Myometrial cell (primary cell): ENCODE data around the gene SLC25A23. TPM values are rescaled to one million over a fixed set of nuclear protein-coding genes. Genes with fewer than 3 reads are reported as not detected.

Experiments
- total RNA-seq: library from RNA; depleted of rRNA; stranded (reverse); fragments of >200 nt; gene quantifications from 2 replicates; pipeline ENCODE4 v1.2.3, GENCODE V29; 2015

The SLC25A23 gene
- total RNA-seq: 13.1 and 14.1 TPM in 2 replicates

DNA sequence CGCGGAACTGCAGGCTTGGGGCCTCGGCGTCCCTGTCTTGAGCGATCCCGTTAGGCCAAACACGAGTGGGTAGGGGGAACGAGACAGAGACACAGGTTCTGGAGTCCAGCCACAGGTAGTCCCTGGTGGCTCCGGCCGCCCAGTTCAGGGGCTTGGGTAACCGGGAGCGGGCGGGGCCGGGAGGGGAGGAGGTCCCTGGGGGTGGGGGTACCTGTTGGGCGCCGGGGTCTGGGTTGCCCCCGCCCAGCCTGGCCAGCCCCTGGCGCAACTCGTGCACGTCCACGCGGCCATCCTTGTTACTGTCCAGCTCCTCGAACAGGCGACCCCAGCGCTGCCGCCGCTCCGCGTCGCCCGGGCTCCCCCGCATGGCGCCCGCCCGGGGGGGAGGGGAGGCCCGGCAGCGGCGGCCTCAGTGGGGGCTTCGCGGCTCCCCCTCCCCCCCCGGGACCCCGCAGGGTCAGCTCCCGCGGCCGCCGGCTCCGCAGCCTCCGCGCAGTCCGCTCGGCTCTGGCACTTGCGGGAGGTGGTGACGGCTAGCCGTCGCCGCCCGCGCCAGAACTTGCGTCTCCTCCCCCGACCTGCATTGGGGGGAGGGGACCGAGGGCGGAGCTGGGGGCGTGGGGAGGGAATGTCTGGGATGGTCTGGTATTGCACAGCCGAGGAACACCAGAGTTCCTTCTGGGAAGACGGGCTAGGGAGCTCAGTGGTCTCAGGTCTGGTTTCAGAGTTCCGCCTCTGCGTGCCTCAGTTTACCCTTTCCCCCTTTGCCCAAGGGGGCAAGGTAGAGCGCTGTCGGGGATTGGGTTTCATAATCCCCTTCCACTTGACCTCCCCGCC, at the start of gene SLC25A23:
TSS of gene SLC25A23 (minus strand) at position 531 of the 837 bp plus-strand sequence. CDS start at position 367, 164 bp downstream.

DNA sequence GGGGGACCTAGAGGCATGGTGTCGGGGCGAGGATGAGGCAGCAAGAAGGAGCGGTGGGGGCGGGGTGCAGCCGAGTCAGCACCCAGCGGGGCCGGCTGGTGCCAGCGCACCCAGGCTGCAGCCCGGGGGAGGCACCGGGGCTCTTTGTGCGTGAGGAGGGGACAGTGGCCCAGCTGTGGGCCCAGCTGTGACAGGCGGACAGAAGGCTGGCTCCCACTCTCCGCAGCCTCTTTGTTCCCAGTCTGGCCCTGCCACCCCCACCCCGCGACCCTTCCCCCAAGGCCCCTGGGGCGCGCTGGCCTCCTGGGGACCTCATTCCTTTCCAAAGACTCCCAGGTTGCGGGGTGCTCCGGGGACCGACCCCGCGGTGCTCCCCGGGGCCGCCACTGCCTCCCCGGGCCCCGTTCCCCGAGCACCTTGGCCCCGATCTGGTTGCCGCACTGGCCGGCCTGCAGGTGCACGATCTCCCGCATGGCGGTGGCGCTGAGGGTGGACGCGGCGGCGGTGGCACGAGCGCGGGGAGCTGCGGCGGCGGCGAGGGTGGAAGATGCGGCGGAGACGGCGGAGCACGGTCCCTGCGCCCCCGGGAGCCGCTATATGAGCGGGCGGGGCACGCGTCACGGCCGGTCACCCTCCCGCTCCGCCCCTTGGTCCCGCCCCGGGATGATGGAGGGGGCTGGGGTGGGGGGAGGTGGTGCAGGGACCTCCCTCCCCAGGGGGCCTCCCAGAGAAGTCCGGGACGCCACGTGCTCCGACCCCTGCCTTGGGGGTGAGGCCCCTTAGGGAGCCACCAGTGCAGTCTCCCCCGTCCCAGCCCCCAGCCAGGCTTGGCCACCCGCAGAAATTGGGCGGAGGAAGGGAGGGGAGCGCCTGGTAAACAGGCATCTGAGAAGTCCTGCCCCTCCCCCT, 42.4 kb upstream of the SLC25A23 start, which contains the start of gene TUBB4A:
TSS of gene TUBB4A (minus strand) at position 570 of the 909 bp plus-strand sequence. CDS start at position 473, 97 bp downstream.

DNA sequence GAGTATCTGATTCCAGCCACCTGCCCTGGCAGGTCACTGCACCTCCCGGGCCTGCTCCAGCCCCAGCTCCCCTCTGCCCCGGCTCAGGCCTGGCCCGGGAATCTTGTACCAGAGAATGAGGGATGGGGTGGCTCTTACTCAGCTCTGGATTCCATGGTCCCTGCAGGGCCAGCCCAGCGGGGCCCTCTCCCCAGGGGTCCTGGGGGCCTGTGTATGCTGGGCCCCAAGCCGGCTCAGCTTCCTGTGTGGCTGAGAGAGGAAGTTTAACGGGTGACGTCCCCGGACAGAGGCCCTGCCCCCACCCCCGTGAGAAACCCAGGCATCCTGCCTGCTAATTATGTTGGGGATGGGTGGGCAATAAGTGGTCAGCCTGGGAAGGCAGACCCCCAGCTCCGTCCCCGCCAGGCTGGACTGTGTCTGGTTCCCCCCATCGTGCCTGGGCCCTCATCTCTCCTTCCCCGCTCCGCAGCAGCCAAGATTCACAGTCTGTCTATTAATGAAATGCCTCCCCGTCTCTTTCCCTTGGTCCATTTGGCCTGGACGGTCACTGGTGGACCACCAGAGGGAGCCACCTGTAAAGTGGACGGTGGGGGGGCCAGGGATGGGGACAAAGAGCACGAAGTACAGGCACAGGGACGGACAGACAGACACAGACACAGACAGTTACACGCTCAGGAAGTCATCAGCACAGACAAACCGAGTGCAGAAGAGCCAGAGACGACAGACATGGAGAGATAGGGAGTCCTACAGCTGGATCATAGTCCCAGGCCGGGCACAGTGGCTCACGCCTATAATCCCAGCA, 22.1 kb upstream of the SLC25A23 start, which contains the start of gene DENND1C:
TSS of gene DENND1C (minus strand) at position 247 of the 802 bp plus-strand sequence. CDS start at position 155, 92 bp downstream.

DNA sequence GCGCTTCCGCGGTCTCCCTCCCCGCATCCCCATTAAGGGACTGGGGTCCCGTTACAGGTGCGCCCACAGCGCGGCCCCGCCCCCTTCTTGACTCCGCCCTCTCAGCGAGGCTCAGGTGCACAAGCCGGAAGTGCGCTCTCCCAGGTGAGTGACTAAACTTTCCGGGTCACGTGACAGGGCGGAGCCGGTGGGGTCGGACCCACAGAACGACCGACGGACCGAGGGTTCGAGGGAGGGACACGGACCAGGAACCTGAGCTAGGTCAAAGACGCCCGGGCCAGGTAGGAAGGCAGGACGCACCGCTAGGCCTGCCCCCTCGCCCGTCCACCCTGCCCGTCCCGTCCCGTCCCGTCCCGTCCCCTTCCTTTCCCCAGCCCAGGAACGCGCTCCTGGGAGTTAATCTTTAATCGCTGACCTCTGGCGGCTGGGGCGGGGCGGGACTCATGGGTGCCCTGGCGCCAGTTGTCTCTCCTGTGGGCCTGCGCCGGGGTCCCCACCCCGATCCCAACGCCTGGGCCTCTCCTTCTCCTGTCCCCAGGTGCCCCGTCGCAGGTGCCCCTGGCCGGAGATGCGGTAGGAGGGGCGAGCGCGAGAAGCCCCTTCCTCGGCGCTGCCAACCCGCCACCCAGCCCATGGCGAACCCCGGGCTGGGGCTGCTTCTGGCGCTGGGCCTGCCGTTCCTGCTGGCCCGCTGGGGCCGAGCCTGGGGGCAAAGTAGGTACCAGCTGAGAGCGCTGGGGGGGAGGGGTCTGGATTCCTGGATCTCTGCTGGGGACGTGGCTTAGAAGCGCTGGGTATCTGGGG, 4.7 kb upstream of the SLC25A23 start, which contains the start of gene CRB3:
TSS of gene CRB3 (plus strand) at position 202 of the 804 bp plus-strand sequence. CDS start at position 633, 431 bp downstream.

DNA sequence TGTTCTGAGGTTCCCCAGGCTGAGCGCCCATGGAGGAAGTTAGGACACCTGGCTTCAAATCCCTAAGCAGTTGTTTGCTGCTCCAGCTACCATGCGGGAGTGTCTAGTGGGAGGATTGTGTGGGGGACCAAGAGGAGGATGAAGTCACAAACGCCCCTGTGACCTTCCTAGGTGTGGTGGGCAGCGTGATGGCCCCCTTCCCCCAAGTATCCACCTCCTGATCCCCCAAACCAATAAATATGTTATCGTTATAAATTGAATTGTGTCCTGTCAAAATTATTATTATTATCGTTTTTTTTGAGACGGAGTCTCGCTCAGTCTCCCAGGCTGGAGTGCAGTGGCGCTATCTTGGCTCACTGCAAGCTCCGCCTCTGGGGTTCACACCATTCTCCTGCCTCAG, 25.9 kb downstream of the SLC25A23 start, which contains the start of gene SLC25A41:
TSS of gene SLC25A41 (minus strand) at position 101 of the 400 bp plus-strand sequence. CDS start at position 31, 70 bp downstream.

DNA sequence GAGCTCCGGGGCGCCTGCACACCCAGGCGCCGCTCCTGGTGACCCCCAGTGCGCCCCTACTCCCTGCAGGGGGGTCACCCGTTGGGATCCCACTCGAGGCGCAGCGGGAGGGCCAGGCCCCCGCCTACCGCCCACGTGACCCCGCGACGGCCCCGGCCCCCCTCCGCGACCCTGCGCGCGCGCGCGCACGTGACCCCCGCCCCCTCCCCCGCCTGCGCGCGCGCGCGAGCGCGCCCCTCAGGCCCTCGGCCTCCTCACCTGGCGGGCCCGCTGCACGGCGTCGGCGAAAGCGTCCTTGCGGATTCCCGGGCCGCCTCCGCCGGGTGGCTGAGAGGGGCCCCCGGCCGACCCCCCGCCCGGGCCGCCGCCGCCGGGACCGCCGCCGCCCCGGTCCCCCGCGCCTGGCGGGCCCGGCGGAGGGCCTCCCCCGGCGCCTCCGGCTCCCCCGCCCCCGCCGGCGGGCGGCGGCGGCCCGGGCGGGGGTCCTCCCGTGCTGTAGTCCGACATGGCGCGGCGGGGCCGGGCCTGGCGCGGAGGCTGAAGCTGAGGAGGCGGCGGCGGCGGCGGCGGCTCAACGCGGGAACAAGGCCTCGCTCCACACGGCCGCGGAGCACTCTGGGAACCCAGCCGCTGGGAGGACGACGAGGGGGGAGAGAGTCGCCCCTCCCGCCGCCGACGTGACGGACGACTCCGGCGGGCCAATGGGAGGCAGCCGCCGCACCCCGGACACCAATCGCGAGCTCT, 35.2 kb downstream of the SLC25A23 start, which contains the start of gene KHSRP:
TSS of gene KHSRP (minus strand) at position 617 of the 744 bp plus-strand sequence. CDS start at position 507, 110 bp downstream.

DNA sequence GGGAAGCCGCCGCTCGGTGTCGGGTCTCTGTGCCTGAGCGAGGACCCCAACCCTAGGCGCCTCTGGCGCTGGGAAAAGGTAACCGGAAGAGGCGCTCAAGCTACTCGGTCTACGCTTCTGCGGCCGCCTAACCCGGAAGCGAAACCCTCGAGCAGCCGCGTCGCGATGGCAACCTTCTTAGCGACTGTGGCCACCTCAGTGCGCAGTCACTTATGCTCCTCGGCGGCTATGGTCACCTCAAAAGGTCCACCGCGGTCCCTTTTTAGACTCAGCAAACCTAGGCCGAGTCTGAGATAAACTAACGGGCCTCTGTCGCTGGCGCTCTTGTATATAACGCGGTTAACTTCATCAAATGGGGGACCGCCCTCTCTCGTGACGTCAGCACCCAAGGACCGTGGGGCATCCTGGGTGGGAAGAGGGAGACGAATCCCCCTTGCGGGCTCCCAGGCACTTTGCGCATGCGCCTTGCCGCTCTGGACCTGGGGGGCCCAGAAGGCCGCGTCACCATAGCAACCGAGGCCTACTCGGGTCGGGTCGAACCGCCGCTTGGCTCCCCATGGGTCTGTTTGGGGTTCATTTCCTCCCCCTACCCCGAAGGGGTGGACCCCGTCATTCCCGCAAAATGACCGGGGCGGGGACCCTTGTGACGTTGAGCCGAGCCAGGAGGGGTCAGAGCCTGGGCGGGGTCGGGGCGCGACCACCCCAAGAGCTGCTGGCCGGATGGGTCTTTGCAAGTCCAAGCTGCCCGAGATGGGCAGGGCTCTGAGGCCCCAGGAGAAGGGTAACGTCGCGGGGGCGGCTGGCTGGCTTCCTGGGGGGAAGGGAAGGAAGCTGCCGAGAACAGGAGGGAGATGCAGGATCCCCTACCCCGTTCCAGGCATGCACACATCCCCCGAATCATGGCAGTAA, 66.3 kb downstream of the SLC25A23 start, which contains the start of gene GTF2F1:
TSS of gene GTF2F1 (minus strand) at position 91 of the 909 bp plus-strand sequence. CDS start 169 bp downstream, outside the sequence.

Other genes starting within 250 kb of the SLC25A23 start
- gene MLLT1, start 179.8 kb downstream of the SLC25A23 start, total RNA-seq: 22.5 and 23.9 TPM in 2 replicates
- gene ACER1, start 126.2 kb downstream of the SLC25A23 start, total RNA-seq: not detected in 2 replicates
- 147 and 276 TPM in 2 replicates for gene CLPP, start 98.3 kb downstream of the SLC25A23 start, total RNA-seq
- 46.3 and 69.2 TPM in 2 replicates for gene ALKBH7, start 87.0 kb downstream of the SLC25A23 start, total RNA-seq
- under 0.01 and 0.89 TPM in 2 replicates for gene PSPN, start 83.9 kb downstream of the SLC25A23 start, total RNA-seq
- gene GTF2F1, start 66.6 kb downstream of the SLC25A23 start, total RNA-seq: 41.6 and 49.9 TPM in 2 replicates
- gene KHSRP, start 35.0 kb downstream of the SLC25A23 start, total RNA-seq: 158 and 168 TPM in 2 replicates
- not detected in 2 replicates for gene SLC25A41, start 26.0 kb downstream of the SLC25A23 start, total RNA-seq
- gene CRB3, start 4.5 kb upstream of the SLC25A23 start, total RNA-seq: not detected in 2 replicates
- 0.29 TPM in 1 of 2 replicates, not detected in the other for gene DENND1C, start 22.0 kb upstream of the SLC25A23 start, total RNA-seq
- gene TUBB4A, start 42.5 kb upstream of the SLC25A23 start, total RNA-seq: not detected in 2 replicates
- gene TNFSF9, start 71.2 kb upstream of the SLC25A23 start, total RNA-seq: 1.2 and 1.6 TPM in 2 replicates
- gene CD70, start 131.4 kb upstream of the SLC25A23 start, total RNA-seq: not detected in 2 replicates
- not detected in 2 replicates for gene TNFSF14, start 210.4 kb upstream of the SLC25A23 start, total RNA-seq